Activated B cell treated with CpG ODN at 0.5 μM for 24 hours (primary cell): ENCODE data around the gene WDR88. TPM values are rescaled to one million over a fixed set of nuclear protein-coding genes. Genes with fewer than 3 reads are reported as not detected.

Source experiments
- ATAC-seq: fragments of 200-7000 bp; cut with Tn5 transposase; one replicate; pipeline ENCODE4 v1.10.0; 2021; ENCODE audit warnings: low read depth, mild to moderate bottlenecking, moderate library complexity
- CTCF ChIA-PET: fragments of 350-600 bp; sonication (Branson Sonifier 250); formaldehyde crosslinking; loops from one replicate; lab custom pipeline; 2021; ENCODE audit warnings: antibody characterized with exemption; lab: Charles Lee
- POLR2A ChIA-PET: fragments of 350-600 bp; sonication (Branson Sonifier 250); formaldehyde crosslinking; loops from one replicate; lab custom pipeline; 2021; ENCODE audit warnings: antibody characterized with exemption; lab: Charles Lee
- DNase-seq: peaks from one replicate; pipeline ENCODE4 v3.0.0; 2022
- H3K27ac Mint-ChIP-seq: one replicate; pipeline ENCODE4 v1.8.0; 2020; ENCODE audit warnings: mixed read lengths
- H3K27me3 Mint-ChIP-seq: one replicate; pipeline ENCODE4 v1.8.0; 2021; ENCODE audit warnings: mixed read lengths
- H3K36me3 Mint-ChIP-seq: one replicate; pipeline ENCODE4 v1.8.0; 2021; ENCODE audit warnings: low read depth, mixed read lengths
- H3K4me1 Mint-ChIP-seq: one replicate; pipeline ENCODE4 v1.8.0; 2021; ENCODE audit warnings: mixed read lengths
- H3K4me3 Mint-ChIP-seq: one replicate; pipeline ENCODE4 v1.8.0; 2020; ENCODE audit warnings: mild to moderate bottlenecking, mixed read lengths
- H3K9me3 Mint-ChIP-seq: one replicate; pipeline ENCODE4 v1.8.0; 2020; ENCODE audit warnings: mixed read lengths
- intact Hi-C: fragments of 100-400 bp; cut with micrococcal nuclease; formaldehyde crosslinking; loops from one replicate; pipeline ENCODE4 v1.15.1; 2024
- total RNA-seq: library from RNA; stranded (reverse); gene quantifications from 2 replicates; pipeline ENCODE4 v1.2.3, GENCODE V29; 2022
- TF ChIP-seq, protein P1 (sequence below): fragments of 200-600 bp; IDR thresholded peaks from one replicate; pipeline ENCODE4 v1.8.0; 2022; ENCODE audit warnings: antibody characterized with exemption, mild to moderate bottlenecking

Gene WDR88
- total RNA-seq, 1 donor from 2014 or later = 0.51 TPM

- H3K4me1 Mint-ChIP-seq = no peaks in the 10 kb centered on the region
- ChIA-PET CTCF (no interaction called here), POLR2A (no interaction called here)
- ATAC-seq = no peak
- no peaks in the 10 kb centered on the region for H3K9me3 Mint-ChIP-seq
- intact Hi-C loops = no loop called here
- no peak overlapping the region for H3K4me3 Mint-ChIP-seq
- H3K27ac Mint-ChIP-seq = no peak overlapping the region
- TF ChIP-seq, protein P1, sequence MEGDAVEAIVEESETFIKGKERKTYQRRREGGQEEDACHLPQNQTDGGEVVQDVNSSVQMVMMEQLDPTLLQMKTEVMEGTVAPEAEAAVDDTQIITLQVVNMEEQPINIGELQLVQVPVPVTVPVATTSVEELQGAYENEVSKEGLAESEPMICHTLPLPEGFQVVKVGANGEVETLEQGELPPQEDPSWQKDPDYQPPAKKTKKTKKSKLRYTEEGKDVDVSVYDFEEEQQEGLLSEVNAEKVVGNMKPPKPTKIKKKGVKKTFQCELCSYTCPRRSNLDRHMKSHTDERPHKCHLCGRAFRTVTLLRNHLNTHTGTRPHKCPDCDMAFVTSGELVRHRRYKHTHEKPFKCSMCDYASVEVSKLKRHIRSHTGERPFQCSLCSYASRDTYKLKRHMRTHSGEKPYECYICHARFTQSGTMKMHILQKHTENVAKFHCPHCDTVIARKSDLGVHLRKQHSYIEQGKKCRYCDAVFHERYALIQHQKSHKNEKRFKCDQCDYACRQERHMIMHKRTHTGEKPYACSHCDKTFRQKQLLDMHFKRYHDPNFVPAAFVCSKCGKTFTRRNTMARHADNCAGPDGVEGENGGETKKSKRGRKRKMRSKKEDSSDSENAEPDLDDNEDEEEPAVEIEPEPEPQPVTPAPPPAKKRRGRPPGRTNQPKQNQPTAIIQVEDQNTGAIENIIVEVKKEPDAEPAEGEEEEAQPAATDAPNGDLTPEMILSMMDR = no peak
- H3K27me3 Mint-ChIP-seq = no peaks in the 10 kb centered on the region
- no peak for DNase-seq
- H3K36me3 Mint-ChIP-seq = peaks cover 69% of the 10 kb centered on the region
Observed at GRCh38 chr19:33102893-33103292, 29.0 kb upstream of the WDR88 start.

DNA sequence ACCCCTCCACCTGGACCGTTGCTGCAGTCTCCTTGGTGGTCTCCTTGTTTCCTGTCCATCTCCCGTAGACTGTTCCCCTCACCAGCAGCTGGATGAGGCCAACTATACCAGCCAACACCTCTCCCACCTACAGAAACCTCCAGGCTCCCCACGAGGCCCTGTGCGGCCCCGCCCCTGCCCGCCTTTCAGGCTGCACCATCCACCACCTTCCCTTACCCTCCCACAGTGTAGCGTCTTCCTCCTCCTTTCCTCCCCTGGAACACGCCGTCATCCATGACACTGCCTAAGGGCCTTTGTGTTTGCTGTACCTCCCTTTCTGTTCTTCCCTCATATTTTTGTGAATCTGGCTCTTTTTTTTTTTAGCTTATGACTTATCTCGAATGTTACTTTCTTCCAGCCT is 23.8 kb upstream of the WDR88 start:
- ChIA-PET CTCF (no interaction called here), POLR2A (no interaction called here)
- no peaks in the 10 kb centered on the region for H3K4me1 Mint-ChIP-seq
- TF ChIP-seq, protein P1 = no peak
- H3K4me3 Mint-ChIP-seq = no peak overlapping the region
- H3K36me3 Mint-ChIP-seq = peaks cover 78% of the 10 kb centered on the region
- H3K9me3 Mint-ChIP-seq = no peaks in the 10 kb centered on the region
- intact Hi-C loops = no loop called here
- H3K27ac Mint-ChIP-seq = no peak overlapping the region
- ATAC-seq = no peak
- no peak for DNase-seq
- H3K27me3 Mint-ChIP-seq = no peaks in the 10 kb centered on the region

GRCh38 chr19:33110137-33110910 is 21.6 kb upstream of the WDR88 start:
- CTCF ChIA-PET = no interaction called here
- Mint-ChIP-seq H3K9me3 (no peaks in the 10 kb centered on the region), H3K27ac (no peak overlapping the region)

GRCh38 chr19:33111587-33111986 is 20.3 kb upstream of the WDR88 start:
- no peaks in the 10 kb centered on the region for H3K9me3 Mint-ChIP-seq
- peaks cover 82% of the 10 kb centered on the region for H3K36me3 Mint-ChIP-seq
- ChIA-PET CTCF (no interaction called here), POLR2A (no interaction called here)
- H3K27ac Mint-ChIP-seq = no peak overlapping the region
- intact Hi-C loops = no loop called here
- no peaks in the 10 kb centered on the region for H3K4me1 Mint-ChIP-seq
- no peak overlapping the region for H3K4me3 Mint-ChIP-seq
- ATAC-seq (no peak), DNase-seq (no peak)
- TF ChIP-seq, protein P1 = no peak
- H3K27me3 Mint-ChIP-seq = no peaks in the 10 kb centered on the region

More at GRCh38 chr19:33110137-33110910, 21.6 kb upstream of the WDR88 start:
- Mint-ChIP-seq H3K4me3 (no peak overlapping the region), H3K36me3 (peaks cover 78% of the 10 kb centered on the region), H3K4me1 (no peaks in the 10 kb centered on the region), H3K27me3 (no peaks in the 10 kb centered on the region)
- TF ChIP-seq, protein P1 = no peak
- POLR2A ChIA-PET = no interaction called here
- no peak for ATAC-seq
- DNase-seq = no peak
- intact Hi-C loops = no loop called here

- Mint-ChIP-seq H3K9me3 (no peaks in the 10 kb centered on the region), H3K27ac (no peak overlapping the region), H3K4me3 (no peak overlapping the region), H3K27me3 (no peaks in the 10 kb centered on the region), H3K4me1 (no peaks in the 10 kb centered on the region), H3K36me3 (peaks cover 83% of the 10 kb centered on the region)
- TF ChIP-seq, protein P1 = no peak
- ChIA-PET CTCF (no interaction called here), POLR2A (no interaction called here)
- ATAC-seq (no peak), DNase-seq (no peak)
- intact Hi-C loops = no loop called here
Observed at GRCh38 chr19:33114312-33114711, 17.6 kb upstream of the WDR88 start.
